ENCODE measurements around the gene OR52H1.

DNA sequence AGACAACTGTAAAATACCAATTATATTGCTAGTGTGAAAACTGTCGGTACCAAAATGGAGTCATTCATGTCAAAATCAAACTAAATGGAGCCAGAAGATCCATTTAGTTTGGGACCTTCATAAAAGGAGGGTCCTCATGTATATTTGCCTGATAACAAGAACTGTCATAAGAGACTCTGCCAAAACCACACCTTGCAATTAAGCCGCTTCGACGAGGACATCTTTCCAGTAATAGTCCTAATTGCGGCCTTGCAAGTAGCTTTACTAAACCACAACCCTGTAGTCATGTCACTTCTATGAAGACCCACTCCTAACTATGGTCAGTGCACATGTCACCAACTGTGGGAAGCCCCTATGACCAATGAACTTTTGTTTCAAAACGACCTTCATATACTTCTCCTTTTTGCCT, 47.9 kb downstream of the OR52H1 start:
- TF ChIP-seq, protein P1, sequence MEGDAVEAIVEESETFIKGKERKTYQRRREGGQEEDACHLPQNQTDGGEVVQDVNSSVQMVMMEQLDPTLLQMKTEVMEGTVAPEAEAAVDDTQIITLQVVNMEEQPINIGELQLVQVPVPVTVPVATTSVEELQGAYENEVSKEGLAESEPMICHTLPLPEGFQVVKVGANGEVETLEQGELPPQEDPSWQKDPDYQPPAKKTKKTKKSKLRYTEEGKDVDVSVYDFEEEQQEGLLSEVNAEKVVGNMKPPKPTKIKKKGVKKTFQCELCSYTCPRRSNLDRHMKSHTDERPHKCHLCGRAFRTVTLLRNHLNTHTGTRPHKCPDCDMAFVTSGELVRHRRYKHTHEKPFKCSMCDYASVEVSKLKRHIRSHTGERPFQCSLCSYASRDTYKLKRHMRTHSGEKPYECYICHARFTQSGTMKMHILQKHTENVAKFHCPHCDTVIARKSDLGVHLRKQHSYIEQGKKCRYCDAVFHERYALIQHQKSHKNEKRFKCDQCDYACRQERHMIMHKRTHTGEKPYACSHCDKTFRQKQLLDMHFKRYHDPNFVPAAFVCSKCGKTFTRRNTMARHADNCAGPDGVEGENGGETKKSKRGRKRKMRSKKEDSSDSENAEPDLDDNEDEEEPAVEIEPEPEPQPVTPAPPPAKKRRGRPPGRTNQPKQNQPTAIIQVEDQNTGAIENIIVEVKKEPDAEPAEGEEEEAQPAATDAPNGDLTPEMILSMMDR (conservative IDR thresholded peaks at IDR 0.05; ENCODE audit: low read depth in 2 of 2) = no peak
- TF ChIP-seq EZH2phosphoT487 (IDR thresholded peaks at IDR 0.05; ENCODE audit: unreplicated experiment) (no peak), POLR2AphosphoS5 (IDR thresholded peaks at IDR 0.05; ENCODE audit: low read depth) (no peak), NANOG (IDR thresholded peaks at IDR 0.05; ENCODE audit: borderline replicate concordance) (no peak), EZH2 (IDR thresholded peaks at IDR 0.05; ENCODE audit: low read depth, unreplicated experiment) (no peak), ZNF331 (CRISPR knock-in tag; IDR thresholded peaks at IDR 0.05; ENCODE audit: low read depth) (no peak), REST (IDR thresholded peaks at IDR 0.05; ENCODE audit: unreplicated experiment) (no peak), CREB1 (CRISPR knock-in tag; IDR thresholded peaks at IDR 0.05; ENCODE audit: low read depth) (no peak), ZNF114 (CRISPR knock-in tag; IDR thresholded peaks at IDR 0.05) (no peak), STAT1 (IDR thresholded peaks at IDR 0.05; ENCODE audit: unreplicated experiment) (no peak)
- TF ChIP-seq, protein P2, sequence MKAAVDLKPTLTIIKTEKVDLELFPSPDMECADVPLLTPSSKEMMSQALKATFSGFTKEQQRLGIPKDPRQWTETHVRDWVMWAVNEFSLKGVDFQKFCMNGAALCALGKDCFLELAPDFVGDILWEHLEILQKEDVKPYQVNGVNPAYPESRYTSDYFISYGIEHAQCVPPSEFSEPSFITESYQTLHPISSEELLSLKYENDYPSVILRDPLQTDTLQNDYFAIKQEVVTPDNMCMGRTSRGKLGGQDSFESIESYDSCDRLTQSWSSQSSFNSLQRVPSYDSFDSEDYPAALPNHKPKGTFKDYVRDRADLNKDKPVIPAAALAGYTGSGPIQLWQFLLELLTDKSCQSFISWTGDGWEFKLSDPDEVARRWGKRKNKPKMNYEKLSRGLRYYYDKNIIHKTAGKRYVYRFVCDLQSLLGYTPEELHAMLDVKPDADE (IDR thresholded peaks at IDR 0.05) = no peak
